ENCODE measurements around the gene YY1. TPM values are rescaled to one million over a fixed set of nuclear protein-coding genes. Genes with fewer than 3 reads are reported as not detected.

YY1 gene
- total RNA-seq, 1 donor from 2014 or later, result 87.5 TPM

GRCh38 chr14:100243020-100243419, 4.1 kb downstream of the YY1 start:
- Mint-ChIP-seq H3K4me3 (ENCODE audit: unreplicated experiment) (peak overlapping the region; percentile 89), H3K4me1 (ENCODE audit: low read depth, unreplicated experiment) (peaks cover 23% of the 10 kb centered on the region), H3K36me3 (ENCODE audit: low read depth, unreplicated experiment) (peaks cover 6% of the 10 kb centered on the region), H3K9me3 (ENCODE audit: unreplicated experiment) (no peaks in the 10 kb centered on the region), H3K27me3 (ENCODE audit: low read depth, unreplicated experiment) (no peaks in the 10 kb centered on the region), H3K27ac (ENCODE audit: unreplicated experiment) (no peak overlapping the region)
- TF ChIP-seq CTCF (IDR thresholded peaks at IDR 0.05; ENCODE audit: insufficient read depth, low read depth, low read length) (no peak), EZH2 (IDR thresholded peaks at IDR 0.05; ENCODE audit: insufficient read depth, low read length) (no peak)
- H3K4me3 ChIP-seq (ENCODE audit: insufficient read depth, low read depth, low read length), result no peak overlapping the region
- no peak overlapping the region for H2AFZ ChIP-seq (ENCODE audit: low read depth, low read length)
- H3K27me3 ChIP-seq (ENCODE audit: insufficient read depth, low read length), result no peaks in the 10 kb centered on the region
- DNase-seq (ENCODE audit: low read depth) (no peak), FAIRE-seq (no peak)
- H3K9ac ChIP-seq (ENCODE audit: low read length), result no peak overlapping the region
- peaks cover 87% of the 10 kb centered on the region for H3K79me2 ChIP-seq (ENCODE audit: insufficient read depth, low read length)
- peak overlapping the region; percentile 8 for H3K4me2 ChIP-seq (ENCODE audit: low read length)
- H3K9me3 ChIP-seq (ENCODE audit: insufficient read depth, low read depth, low read length), result no peaks in the 10 kb centered on the region
- H3K4me1 ChIP-seq (ENCODE audit: insufficient read depth, low read length), result peaks cover 11% of the 10 kb centered on the region
- no peaks in the 10 kb centered on the region for H3K36me3 ChIP-seq (ENCODE audit: insufficient read depth, low read length)
- H3K27ac ChIP-seq (ENCODE audit: low read depth, low read length), result no peak overlapping the region
- H4K20me1 ChIP-seq (ENCODE audit: insufficient read depth, low read length), result peaks cover 71% of the 10 kb centered on the region

DNA sequence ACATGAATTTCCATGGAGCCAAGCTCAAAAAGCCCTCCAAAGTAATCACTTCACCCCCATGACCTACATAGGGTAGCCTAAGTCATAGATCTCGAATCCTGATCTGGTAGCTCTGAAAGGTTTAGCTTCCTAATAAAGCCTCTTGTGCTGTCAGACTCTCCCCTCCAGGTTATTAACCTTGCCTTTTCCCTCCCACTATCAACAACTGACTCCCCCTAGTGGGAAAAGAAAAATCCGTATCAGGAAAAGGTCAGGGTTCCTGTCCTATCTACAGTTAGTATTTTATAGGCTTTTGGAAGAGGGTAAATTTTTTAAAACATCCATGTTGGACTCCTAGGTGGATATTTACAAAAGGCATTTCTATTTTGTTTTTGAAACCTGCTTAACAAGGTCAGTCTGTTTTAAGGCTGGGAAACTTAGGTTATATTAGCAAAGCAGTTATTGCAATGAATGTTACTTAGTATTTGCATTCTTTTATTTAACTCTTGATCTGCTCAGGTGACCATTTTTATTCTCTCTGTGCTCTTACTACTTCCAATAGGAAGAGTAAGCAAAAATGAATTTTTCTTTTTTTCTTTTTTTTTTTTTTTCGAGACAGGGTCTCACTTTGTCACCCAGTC, 8.0 kb downstream of the YY1 start:
- Histone ChIP-seq H3K27ac (ENCODE audit: low read depth, low read length) (no peak overlapping the region), H3K9me3 (ENCODE audit: insufficient read depth, low read depth, low read length) (no peaks in the 10 kb centered on the region), H3K27me3 (ENCODE audit: insufficient read depth, low read length) (no peaks in the 10 kb centered on the region), H3K4me1 (ENCODE audit: insufficient read depth, low read length) (peaks cover 3% of the 10 kb centered on the region), H3K36me3 (ENCODE audit: insufficient read depth, low read length) (no peaks in the 10 kb centered on the region), H3K4me3 (ENCODE audit: insufficient read depth, low read depth, low read length) (no peak overlapping the region), H4K20me1 (ENCODE audit: insufficient read depth, low read length) (peaks cover 94% of the 10 kb centered on the region), H3K4me2 (ENCODE audit: low read length) (no peak overlapping the region), H2AFZ (ENCODE audit: low read depth, low read length) (no peak overlapping the region), H3K9ac (ENCODE audit: low read length) (no peak overlapping the region), H3K79me2 (ENCODE audit: insufficient read depth, low read length) (peaks cover 99% of the 10 kb centered on the region)
- TF ChIP-seq CTCF (IDR thresholded peaks at IDR 0.05; ENCODE audit: insufficient read depth, low read depth, low read length), result peak; percentile 76
- TF ChIP-seq EZH2 (IDR thresholded peaks at IDR 0.05; ENCODE audit: insufficient read depth, low read length), result no peak
- no peak for DNase-seq (ENCODE audit: low read depth)
- FAIRE-seq, result no peak
- Mint-ChIP-seq H3K27ac (ENCODE audit: unreplicated experiment) (no peak overlapping the region), H3K4me1 (ENCODE audit: low read depth, unreplicated experiment) (peaks cover 27% of the 10 kb centered on the region), H3K9me3 (ENCODE audit: unreplicated experiment) (no peaks in the 10 kb centered on the region), H3K4me3 (ENCODE audit: unreplicated experiment) (peak overlapping the region; percentile 50), H3K36me3 (ENCODE audit: low read depth, unreplicated experiment) (peaks cover 6% of the 10 kb centered on the region), H3K27me3 (ENCODE audit: low read depth, unreplicated experiment) (no peaks in the 10 kb centered on the region)

DNA sequence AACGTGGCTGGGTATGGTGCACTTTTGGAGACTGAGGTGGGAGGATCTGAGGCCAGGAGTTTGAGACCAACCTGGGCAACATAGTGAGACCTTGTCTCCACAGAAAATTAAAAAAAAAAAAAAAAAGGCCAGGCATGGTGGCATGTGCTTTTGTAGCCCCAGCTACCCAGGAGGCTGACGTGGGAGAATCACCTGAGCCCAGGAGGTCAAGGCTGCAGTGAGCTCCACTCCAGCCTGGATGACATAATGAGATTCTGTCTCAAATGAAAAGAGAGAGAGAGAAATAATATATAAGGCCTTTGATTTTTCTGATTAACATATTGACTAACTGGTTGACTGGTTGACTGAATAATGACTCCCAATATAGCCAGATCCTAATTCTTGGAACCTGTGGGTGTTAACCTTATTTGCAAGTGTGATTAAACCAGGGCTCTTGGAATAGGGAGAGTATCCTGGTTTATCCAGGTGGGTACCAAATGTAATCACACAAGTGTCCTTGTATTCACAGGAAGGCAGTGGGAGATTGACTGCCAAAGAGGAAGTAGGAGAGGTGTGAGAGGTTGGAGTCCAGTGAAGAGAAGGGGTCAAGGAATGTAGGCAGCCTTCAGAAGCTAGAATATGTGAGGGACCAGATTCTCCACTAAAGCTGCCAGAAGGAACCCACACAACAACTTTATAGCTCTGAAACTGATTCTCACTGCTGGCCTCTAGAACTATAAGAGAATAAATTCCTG, 12.0 kb downstream of the YY1 start:
- Histone ChIP-seq H2AFZ (ENCODE audit: low read depth, low read length) (no peak overlapping the region), H4K20me1 (ENCODE audit: insufficient read depth, low read length) (peaks cover 96% of the 10 kb centered on the region), H3K36me3 (ENCODE audit: insufficient read depth, low read length) (no peaks in the 10 kb centered on the region), H3K9me3 (ENCODE audit: insufficient read depth, low read depth, low read length) (no peaks in the 10 kb centered on the region), H3K27me3 (ENCODE audit: insufficient read depth, low read length) (no peaks in the 10 kb centered on the region), H3K4me1 (ENCODE audit: insufficient read depth, low read length) (no peaks in the 10 kb centered on the region), H3K9ac (ENCODE audit: low read length) (no peak overlapping the region), H3K79me2 (ENCODE audit: insufficient read depth, low read length) (peaks cover 99% of the 10 kb centered on the region), H3K4me2 (ENCODE audit: low read length) (no peak overlapping the region), H3K27ac (ENCODE audit: low read depth, low read length) (no peak overlapping the region), H3K4me3 (ENCODE audit: insufficient read depth, low read depth, low read length) (no peak overlapping the region)
- H3K9me3 Mint-ChIP-seq (ENCODE audit: unreplicated experiment), result no peaks in the 10 kb centered on the region
- FAIRE-seq (no peak), DNase-seq (ENCODE audit: low read depth) (no peak)
- peaks cover 2% of the 10 kb centered on the region for H3K36me3 Mint-ChIP-seq (ENCODE audit: low read depth, unreplicated experiment)
- no peak overlapping the region for H3K4me3 Mint-ChIP-seq (ENCODE audit: unreplicated experiment)
- no peak overlapping the region for H3K27ac Mint-ChIP-seq (ENCODE audit: unreplicated experiment)
- no peaks in the 10 kb centered on the region for H3K27me3 Mint-ChIP-seq (ENCODE audit: low read depth, unreplicated experiment)
- TF ChIP-seq CTCF (IDR thresholded peaks at IDR 0.05; ENCODE audit: insufficient read depth, low read depth, low read length) (no peak), EZH2 (IDR thresholded peaks at IDR 0.05; ENCODE audit: insufficient read depth, low read length) (no peak)
- H3K4me1 Mint-ChIP-seq (ENCODE audit: low read depth, unreplicated experiment), result peaks cover 23% of the 10 kb centered on the region

Measured in astrocyte (in vitro differentiated cells and primary cell).